Stimulated activated CD4-positive, alpha-beta T cell treated with anti-CD3 and anti-CD28 coated beads, TNF-alpha, amount 100 ng/mL, for 48 hours (primary cell): Measurements from ENCODE around the gene UNC80.

Experiments
- DNase-seq, 3 donors: peaks; one replicate each; pipeline ENCODE4 v3.0.0-alpha.2; 2020; ENCODE audit warnings: low read depth in 3 of 3

The UNC80 gene

DNA sequence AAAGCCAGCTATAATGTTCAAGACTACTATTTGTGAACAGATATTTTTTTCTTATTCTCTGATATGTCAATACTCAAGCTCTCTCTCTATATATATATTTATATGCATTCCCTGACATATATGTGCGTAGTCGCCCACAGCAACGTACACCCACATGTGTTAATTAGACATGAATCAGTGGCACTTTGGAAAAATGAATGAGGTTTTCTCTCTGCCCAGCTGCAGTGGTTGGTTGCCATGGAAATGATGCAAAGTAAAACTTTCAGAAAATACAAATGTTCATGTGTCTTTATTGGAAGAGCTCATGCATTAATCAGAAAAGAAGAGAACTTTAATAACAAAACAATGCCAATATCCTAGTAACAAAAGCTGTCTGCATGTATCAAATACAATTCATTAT lies 34.7 kb downstream of the UNC80 start:
- DNase-seq, result no peak

GRCh38 chr2:209808521-209808920 lies 36.9 kb downstream of the UNC80 start:
- no peak for DNase-seq

GRCh38 chr2:209809256-209809655 lies 37.6 kb downstream of the UNC80 start:
- no peak for DNase-seq

GRCh38 chr2:209817844-209818271 lies 46.2 kb downstream of the UNC80 start:
- DNase-seq, result no peak

GRCh38 chr2:209818939-209819338 lies 47.3 kb downstream of the UNC80 start:
- no peak for DNase-seq

DNA sequence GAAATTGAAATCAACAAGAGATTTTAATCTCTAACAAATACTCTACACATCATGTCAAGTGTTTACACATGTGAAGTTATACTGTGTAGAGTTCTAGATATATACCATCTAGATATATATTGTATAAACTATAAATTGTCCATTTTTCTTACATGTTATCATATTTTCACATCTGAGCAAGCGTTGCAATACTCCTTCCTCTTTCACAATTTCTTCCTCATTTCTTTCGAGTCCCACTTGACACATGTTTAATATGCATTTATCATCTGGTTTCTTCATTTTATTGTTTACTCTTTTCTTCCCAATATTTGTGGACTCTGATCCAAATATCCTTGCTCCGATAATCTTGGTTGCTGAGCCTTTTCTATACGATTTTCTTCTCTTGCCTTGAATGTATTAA lies 50.2 kb downstream of the UNC80 start:
- no peak for DNase-seq

GRCh38 chr2:209823484-209823883 lies 51.9 kb downstream of the UNC80 start:
- no peak for DNase-seq

DNA sequence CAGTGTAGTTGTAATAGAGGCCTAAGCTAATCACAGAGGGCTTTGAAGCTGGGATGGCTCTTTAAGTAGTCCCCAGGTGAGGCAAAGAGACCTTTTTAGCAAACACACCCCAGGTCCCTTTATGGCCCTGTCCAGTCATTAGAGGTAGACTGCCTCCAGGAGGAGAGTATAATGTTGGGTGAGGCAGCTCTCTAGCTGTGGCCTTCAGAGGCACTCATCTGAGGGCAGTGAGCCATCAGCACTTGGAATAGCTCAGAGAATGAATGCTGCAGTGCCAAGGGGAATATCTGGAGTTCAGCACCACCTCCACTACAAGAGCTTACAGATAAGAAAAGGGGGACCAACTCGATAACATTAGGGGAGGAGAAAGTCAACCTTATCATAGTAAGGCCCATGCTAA lies 52.8 kb downstream of the UNC80 start:
- DNase-seq, result no peak

DNA sequence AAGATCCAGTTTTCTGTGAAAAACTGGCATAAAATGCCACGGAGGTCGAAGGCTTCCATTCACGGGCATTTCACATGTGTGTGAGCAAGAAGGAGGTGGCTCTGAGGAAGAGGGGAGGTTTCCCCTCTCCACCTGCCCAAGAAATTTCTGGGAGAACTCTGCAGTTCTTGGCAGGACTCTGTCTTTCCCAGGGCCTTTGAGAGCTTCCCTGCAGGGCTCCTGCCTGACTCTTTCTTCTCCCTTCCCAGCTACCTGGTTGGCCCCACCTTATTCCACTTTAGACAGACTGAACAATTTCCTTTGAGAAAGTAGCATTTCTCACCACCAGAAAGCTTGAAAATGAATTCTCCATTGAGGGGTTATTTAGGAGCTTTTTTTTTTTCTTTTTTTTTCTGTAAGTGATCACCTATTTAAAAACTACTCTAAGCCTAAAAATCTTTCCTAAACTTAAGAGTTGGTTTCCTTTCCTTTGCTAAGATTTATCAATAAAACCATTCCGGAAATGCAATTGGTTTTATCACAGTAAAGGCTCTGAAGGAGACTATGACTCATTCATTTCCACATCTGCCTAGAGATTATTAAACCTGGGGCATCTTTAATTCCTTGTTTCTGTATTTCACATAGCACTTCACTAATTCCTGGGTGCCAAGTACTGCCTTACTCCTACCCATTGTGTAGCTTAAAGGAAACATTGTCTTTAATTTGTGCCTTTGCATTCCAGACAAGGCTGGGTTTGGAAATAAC lies 59.3 kb downstream of the UNC80 start:
- no peak for DNase-seq

GRCh38 chr2:209834767-209835166 lies 63.1 kb downstream of the UNC80 start:
- DNase-seq, result no peak

DNA sequence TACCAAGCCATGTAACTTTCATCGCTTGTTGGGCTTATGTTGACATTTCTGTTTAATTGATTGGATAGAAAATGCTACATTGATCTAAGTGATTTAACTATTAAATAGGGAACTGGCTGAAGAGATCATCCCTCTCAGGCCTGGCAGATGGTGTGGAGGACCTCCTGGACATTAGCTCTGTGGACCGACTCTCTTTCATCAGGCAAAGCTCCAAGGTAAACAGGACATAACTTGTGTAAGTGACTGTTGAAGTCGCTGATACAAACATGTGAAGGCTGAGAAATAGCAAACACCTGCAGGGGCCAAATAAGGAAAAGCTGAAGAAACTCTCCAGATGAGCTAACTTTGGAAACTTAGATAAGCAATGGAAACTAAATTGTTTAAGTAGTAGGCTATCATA lies 68.8 kb downstream of the UNC80 start:
- DNase-seq, result no peak

GRCh38 chr2:209845666-209846065 lies 74.0 kb downstream of the UNC80 start:
- no peak for DNase-seq

DNA sequence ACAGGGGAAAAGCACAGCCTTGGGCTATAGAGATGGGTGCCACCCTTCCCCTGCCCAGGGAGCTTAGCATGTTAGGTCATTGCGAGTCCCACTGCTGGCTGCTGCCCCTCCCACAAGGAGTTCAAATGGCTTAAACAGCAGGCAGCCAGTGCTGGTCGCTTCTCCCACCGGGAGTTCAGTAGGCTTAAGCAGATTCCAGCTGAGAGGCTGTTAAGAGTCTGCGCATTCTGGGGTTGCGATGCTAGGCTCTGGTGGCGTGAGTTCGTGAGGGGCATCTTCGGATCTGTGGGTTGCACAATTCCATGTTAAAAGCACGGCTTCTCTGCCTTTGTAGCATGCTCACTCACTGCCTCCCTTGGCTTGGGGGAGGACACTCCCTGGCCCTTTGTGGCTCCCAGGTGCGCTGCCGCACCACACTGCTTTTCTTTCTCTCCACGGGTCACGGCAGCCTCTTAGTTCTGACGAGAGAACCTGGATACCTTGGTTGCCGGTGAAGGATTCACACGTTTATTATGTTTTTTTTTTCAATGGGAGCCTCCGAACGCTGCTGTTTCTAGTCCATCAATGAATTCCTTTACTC lies 93.2 kb downstream of the UNC80 start:
- DNase-seq, result no peak

DNA sequence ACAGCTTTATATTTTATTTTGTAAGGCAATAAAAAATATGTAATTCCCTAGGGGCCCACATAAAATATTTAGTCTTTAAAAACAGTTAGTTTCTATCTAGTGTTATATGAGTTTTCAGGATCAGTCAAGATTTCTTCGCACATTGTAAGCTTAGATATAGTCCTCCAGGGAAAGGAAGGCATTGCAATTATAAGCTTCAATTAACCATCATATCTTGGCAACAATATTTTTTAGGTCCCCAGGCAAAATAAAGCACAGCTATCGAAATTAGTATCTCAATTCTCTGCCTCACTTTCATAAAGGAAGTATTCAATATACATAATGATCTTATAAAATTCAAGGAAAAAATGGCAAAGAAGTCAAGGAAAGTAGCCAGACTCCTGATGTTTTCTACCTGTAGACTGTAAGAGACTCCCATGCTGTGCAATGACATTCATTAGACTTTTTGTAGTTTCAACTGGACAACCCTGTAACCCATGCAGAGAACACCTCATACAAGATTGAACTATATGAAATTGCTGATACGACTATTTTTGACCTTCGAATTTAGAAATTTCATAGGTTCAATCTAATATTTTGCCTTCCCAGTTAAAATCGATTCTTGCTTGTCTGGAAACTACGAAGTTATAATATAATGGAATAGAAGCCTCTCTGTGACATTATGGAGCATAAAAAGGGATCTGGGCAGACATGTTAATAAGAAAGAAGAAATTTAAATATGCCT lies 96.8 kb downstream of the UNC80 start:
- DNase-seq, result no peak

DNA sequence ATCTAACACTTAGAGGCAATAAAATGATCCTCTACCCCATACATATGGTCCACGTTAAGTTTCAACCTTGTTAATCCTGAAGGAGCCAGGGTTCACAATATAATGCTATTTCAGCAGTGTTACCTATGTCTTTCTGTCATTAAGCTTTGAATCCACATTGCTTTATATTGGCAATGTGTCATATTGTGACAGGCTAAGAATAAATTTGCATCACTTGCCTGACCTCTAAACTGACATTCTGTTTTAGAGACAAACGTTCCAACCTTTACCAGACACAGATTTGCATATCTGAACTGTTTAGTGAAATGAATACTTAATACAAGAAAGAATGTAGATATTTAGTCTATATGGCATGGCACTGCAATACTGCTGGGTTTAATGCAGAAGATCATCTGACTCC lies 98.4 kb downstream of the UNC80 start:
- no peak for DNase-seq

DNA sequence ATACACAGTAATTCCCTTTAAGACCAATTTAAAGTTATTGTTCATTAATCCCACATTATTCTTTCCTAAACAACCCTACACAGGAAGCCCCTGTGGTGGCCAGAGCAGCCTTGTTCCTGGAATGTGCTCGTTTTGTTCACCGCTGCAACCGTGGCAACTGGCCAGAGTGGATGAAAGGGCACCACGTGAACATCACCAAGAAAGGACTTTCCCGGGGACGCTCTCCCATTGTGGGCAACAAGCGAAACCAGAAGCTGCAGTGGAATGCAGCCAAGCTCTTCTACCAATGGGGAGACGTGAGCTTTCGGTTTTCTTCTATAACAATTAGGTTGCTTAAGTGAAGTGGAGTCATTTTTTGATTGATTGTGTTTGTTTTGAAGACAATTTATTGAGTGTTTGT lies 101.0 kb downstream of the UNC80 start:
- no peak for DNase-seq

- no peak for DNase-seq
Observed at GRCh38 chr2:209875270-209875669, 103.6 kb downstream of the UNC80 start.

- DNase-seq, result no peak
Observed at GRCh38 chr2:209876211-209876610, 104.6 kb downstream of the UNC80 start.

GRCh38 chr2:209878701-209879100 lies 107.1 kb downstream of the UNC80 start:
- no peak for DNase-seq

- DNase-seq, result no peak
Observed at GRCh38 chr2:209900638-209901037, 129.0 kb downstream of the UNC80 start.

DNA sequence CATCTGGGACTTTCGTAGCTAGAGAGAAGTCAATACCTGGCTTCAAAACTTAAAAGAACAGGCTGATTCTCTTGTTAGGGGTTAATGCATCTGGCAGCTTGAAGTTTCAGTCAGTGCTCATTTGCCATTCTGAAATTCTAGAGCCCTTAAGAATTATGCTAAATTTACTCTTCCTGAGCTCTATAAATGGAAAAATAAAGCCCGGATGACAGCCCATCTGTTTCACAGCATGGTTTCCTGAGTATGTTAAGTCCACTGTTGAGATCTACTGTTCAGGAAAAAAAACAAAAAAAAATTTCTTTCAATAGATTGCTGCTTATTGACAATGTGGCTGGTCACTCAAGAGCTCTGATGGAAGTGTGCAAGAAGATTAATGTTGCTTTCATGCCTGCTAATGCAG lies 129.5 kb downstream of the UNC80 start:
- DNase-seq, result no peak

GRCh38 chr2:209905691-209906090 lies 134.1 kb downstream of the UNC80 start:
- no peak for DNase-seq

- no peak for DNase-seq
Observed at GRCh38 chr2:209907746-209908145, 136.1 kb downstream of the UNC80 start.
